ENCODE results near the gene PLCD3.
A peak's percentile ranks its signal among the peaks of the same experiment; 100 is the strongest.

The PLCD3 gene

GRCh38 chr17:45149669-45150664, 17.7 kb upstream of the PLCD3 start:
- DNase-seq (ENCODE audit: low spot score): no peak
- no peak for ATAC-seq (ENCODE audit: low read depth)
- H3K27ac ChIP-seq (ENCODE audit: poor library complexity, severe bottlenecking): peak overlapping the region; percentile 80

GRCh38 chr17:45149037-45149668, 16.8 kb upstream of the PLCD3 start:
- H3K4me1 ChIP-seq (ENCODE audit: insufficient read depth, poor library complexity, severe bottlenecking): peaks cover 12% of the 10 kb centered on the region
- peak; percentile 28 for ATAC-seq (ENCODE audit: low read depth)
- H3K27ac ChIP-seq (ENCODE audit: poor library complexity, severe bottlenecking): peak overlapping the region; percentile 80
- no peaks in the 10 kb centered on the region for H3K27me3 ChIP-seq (ENCODE audit: insufficient read depth, poor library complexity, severe bottlenecking)
- peak; percentile 88 for DNase-seq (ENCODE audit: low spot score)
- peak; percentile 96 for TF ChIP-seq CTCF (IDR thresholded peaks at IDR 0.05; ENCODE audit: poor library complexity, severe bottlenecking)
- H3K36me3 ChIP-seq (ENCODE audit: low read depth): peaks cover 6% of the 10 kb centered on the region; the same call in 1 of the 2 replicates
- peak overlapping the region; percentile 55 for H3K4me3 ChIP-seq (ENCODE audit: severe bottlenecking)
- no peaks in the 10 kb centered on the region for H3K9me3 ChIP-seq (ENCODE audit: severe bottlenecking)

More at GRCh38 chr17:45149669-45150664, 17.7 kb upstream of the PLCD3 start:
- peaks cover 6% of the 10 kb centered on the region; the same call in 1 of the 2 replicates for H3K36me3 ChIP-seq (ENCODE audit: low read depth)
- H3K4me3 ChIP-seq (ENCODE audit: severe bottlenecking): peak overlapping the region; percentile 55
- H3K4me1 ChIP-seq (ENCODE audit: insufficient read depth, poor library complexity, severe bottlenecking): peaks cover 12% of the 10 kb centered on the region
- H3K9me3 ChIP-seq (ENCODE audit: severe bottlenecking): no peaks in the 10 kb centered on the region
- TF ChIP-seq CTCF (IDR thresholded peaks at IDR 0.05; ENCODE audit: poor library complexity, severe bottlenecking): no peak
- no peaks in the 10 kb centered on the region for H3K27me3 ChIP-seq (ENCODE audit: insufficient read depth, poor library complexity, severe bottlenecking)

GRCh38 chr17:45148183-45149036, 16.1 kb upstream of the PLCD3 start, which contains the start of gene HEXIM1:
TSS of gene HEXIM1 (plus strand) at chr17:45148475. CDS start at chr17:45149191, 716 bp downstream.
- no peaks in the 10 kb centered on the region for H3K27me3 ChIP-seq (ENCODE audit: insufficient read depth, poor library complexity, severe bottlenecking)
- H3K4me3 ChIP-seq (ENCODE audit: severe bottlenecking): peak within 1 kb of the TSS; percentile 66
- ATAC-seq (ENCODE audit: low read depth) (peak; percentile 76), DNase-seq (ENCODE audit: low spot score) (peak; percentile 99)
- H3K27ac ChIP-seq (ENCODE audit: poor library complexity, severe bottlenecking): peak within 1 kb of the TSS; percentile 80
- no peaks in the 10 kb centered on the region for H3K9me3 ChIP-seq (ENCODE audit: severe bottlenecking)
- no peak for TF ChIP-seq CTCF (IDR thresholded peaks at IDR 0.05; ENCODE audit: poor library complexity, severe bottlenecking)
- H3K36me3 ChIP-seq (ENCODE audit: low read depth): peaks cover 6% of the 10 kb centered on the region; the same call in 1 of the 2 replicates
- H3K4me1 ChIP-seq (ENCODE audit: insufficient read depth, poor library complexity, severe bottlenecking): peaks cover 18% of the 10 kb centered on the region

GRCh38 chr17:45147581-45148182, 15.4 kb upstream of the PLCD3 start:
- ATAC-seq (ENCODE audit: low read depth): peak; percentile 5
- TF ChIP-seq CTCF (IDR thresholded peaks at IDR 0.05; ENCODE audit: poor library complexity, severe bottlenecking): no peak
- H3K4me1 ChIP-seq (ENCODE audit: insufficient read depth, poor library complexity, severe bottlenecking): peaks cover 18% of the 10 kb centered on the region
- H3K9me3 ChIP-seq (ENCODE audit: severe bottlenecking): no peaks in the 10 kb centered on the region
- peak overlapping the region; percentile 80 for H3K27ac ChIP-seq (ENCODE audit: poor library complexity, severe bottlenecking)
- peak overlapping the region; percentile 66 for H3K4me3 ChIP-seq (ENCODE audit: severe bottlenecking)
- peaks cover 6% of the 10 kb centered on the region; the same call in 1 of the 2 replicates for H3K36me3 ChIP-seq (ENCODE audit: low read depth)
- DNase-seq (ENCODE audit: low spot score): no peak
- H3K27me3 ChIP-seq (ENCODE audit: insufficient read depth, poor library complexity, severe bottlenecking): no peaks in the 10 kb centered on the region

Data from RWPE2 (cell line).